HG03175 (cell line): ENCODE data around the gene TPRG1.

Experiments
- ATAC-seq: cut with Tn5 transposase; IDR thresholded peaks from one replicate; pipeline ENCODE4 v1.9.1; 2021; ENCODE audit warnings: mild to moderate bottlenecking, moderate library complexity; ENCODE audit not compliant: unreplicated experiment

Gene TPRG1

DNA sequence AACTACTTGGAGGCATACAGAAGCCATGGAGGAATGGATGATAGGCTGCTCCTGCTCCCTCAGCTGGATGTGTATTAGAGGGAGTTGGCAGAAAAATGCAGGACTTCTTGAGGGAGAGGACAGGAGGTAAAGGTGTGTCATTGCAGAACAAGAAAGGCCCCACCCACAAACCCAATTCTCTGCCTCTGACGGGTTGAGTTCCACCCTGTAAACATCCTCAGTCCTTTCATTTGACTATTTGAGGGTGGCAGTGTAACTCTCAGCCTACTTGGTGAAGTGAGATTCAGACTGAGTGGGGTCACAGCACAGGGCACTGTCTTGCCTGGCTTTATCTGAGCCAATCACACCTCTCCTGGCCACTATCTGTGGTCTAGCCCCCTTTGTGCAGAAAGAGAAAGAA is at the start of gene TPRG1:
TSS of gene TPRG1 (plus strand) at position 265 of the 400 bp plus-strand sequence. CDS start 35,414 bp downstream, outside the sequence.
- ATAC-seq = no peak

DNA sequence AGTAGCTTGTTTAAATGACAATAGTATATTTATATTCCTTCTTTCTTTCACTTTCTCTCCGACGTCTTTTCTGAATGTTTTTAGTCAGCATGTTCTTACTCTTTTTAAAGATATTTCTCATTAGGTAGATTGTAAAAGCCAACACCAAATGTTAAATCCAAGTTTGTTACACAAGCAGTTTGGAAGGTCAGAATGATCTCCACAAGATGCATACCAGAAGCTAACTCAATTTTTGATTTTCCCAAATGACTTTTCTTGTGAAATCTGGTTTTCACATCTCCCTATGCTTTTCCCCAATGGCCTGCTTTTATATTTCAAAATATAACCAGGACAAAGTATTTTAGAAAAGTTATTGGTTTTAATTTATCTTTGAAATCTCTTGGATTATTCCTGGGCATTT is 49.7 kb upstream of the TPRG1 start:
- no peak for ATAC-seq

GRCh38 chr3:189122526-189123205 is 49.1 kb upstream of the TPRG1 start:
- no peak for ATAC-seq

GRCh38 chr3:189123595-189124387 is 48.0 kb upstream of the TPRG1 start:
- ATAC-seq = no peak

- ATAC-seq = peak; percentile 92
Observed at GRCh38 chr3:189132231-189132671, 39.5 kb upstream of the TPRG1 start.

DNA sequence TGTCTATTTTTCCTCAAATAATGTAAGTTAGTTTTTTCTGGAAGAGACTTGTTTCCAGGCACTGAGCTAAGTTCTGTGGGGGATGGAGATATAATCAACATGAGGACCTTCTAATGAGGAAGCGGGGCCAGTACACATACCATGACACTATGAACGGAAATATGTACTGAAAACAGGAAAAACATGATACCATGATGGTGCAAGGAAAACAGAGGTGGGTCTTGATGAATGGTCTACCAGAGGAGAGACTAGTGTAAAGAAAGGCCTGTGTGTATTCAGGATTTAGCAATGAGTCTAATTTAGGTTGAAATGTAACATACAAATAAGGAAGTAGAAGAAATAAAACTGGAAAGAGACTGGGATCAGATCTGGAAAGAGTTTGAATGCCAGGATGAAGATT is 38.9 kb upstream of the TPRG1 start:
- no peak for ATAC-seq

DNA sequence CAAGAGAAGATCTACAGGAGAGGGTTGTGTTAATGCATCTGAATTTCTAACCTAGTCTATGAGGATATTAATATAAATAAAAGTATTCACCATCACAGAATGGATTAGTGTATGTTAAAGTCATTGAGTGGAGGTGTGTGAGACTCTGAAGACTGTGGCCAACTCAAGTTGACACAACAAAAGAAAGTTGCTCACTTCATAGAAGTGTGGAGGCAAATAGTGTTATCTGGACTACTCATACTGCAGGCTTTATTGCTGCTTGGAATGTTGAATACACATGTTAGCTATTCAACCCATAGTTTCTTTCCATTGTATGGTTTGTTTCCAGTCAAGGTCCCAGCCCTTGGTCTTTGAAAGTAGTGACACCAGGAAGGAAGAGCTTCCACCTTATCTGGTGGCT is 38.0 kb upstream of the TPRG1 start:
- ATAC-seq = no peak

GRCh38 chr3:189137416-189137815 is 34.4 kb upstream of the TPRG1 start:
- ATAC-seq = no peak

DNA sequence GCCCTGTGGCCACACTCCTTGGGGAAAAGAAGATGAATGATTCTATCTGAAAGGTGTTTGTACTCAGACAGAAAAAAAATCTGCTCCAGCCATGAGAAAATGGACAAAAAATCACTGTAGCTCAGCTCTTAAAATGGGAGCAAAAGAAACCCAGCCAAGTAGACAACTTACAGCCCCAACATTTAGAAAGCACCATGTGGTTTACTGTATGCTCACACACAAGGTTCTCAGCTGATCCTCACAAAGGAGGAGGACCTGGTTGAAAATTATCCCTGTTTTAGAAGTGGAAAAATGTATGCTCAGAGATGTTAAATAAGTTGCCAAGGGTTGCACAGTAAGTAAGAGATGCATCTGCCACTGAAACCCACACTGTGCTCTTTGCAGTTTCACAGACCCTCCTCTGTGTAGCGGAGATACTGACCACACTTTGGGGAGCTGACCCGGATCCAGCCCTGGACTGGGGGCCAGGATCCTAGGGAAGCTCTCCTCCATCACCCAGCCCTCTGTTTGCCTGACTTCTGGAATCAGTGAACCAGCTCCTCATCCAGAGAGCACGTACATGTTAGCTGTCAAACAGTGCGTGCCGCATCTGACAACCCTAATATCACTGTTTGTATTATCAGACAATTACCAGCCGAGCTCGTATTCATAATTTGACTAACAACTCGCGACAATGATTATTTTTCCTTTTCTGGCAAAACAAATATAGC is 32.7 kb upstream of the TPRG1 start:
- no peak for ATAC-seq

DNA sequence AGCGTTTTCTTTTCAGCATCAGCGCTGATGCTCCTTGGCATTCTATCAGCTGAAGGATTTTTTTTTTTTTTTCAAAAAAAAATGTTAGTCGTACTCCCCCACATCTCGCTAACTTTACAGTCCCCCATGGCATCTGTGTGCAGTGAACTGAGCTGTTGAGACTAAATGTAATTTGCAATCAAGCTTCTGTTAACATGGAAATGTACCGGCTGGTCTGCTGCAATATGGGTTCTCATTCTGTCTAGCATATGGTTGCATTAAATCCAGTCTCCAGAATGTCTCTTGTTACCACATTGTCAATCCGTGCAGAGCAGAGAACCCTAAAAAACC is 32.2 kb upstream of the TPRG1 start:
- ATAC-seq = no peak

DNA sequence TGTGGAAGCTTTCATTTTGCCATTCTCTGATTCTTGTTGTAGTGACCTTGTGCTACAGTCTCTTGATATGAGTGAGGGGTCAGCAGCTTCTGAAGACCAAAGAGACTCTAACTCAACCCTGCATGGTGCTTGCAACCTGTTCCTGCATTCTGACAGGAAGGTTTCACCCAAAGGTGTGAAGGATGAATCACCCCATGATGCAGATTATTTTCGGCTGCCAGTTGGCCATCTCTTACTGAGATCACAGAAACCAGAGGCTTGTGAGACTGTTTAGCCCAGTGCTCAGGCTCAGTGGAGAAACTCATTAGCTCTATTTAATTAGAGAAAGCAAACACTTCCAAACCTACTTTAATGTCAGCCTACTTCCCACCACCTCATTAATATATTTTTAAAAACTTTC is 29.2 kb upstream of the TPRG1 start:
- ATAC-seq = no peak

DNA sequence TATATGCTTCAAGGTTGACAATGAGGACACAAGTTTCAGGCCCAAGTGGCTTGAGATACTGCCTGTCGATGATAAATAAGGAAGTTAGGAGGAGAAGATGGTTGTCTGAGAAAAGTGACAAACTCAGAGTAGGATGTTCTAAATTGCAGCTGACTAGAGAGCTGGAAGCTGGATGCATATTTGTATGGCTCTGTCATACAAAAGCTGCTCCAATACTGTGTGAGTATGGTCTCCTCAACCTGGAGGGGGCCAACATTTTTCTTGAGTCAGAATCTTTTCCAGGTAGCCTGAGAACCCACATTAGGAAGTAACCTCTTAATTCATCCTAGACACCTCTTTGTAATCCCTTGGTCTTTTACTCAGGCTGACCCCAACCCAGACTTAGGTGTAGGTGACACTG is 28.4 kb upstream of the TPRG1 start:
- ATAC-seq = no peak

DNA sequence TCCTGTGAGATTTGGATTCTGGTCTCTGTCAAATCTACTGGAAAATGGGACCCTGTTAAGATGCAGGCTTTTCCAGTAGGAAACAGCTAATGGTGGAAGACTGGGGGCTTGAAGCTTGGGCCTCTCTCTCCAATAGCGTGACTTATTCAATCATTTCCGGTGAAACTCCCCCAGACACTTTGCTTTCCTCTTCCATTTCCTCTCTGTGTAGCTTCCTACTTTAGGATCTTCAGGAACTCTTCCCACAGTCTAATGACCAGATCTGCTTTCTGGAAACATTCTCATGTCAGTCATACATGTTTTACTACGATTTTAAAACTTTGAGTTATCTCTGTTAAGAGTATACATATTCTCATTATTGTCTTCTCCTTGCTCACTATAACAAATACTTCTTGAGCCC is 28.0 kb upstream of the TPRG1 start:
- no peak for ATAC-seq

DNA sequence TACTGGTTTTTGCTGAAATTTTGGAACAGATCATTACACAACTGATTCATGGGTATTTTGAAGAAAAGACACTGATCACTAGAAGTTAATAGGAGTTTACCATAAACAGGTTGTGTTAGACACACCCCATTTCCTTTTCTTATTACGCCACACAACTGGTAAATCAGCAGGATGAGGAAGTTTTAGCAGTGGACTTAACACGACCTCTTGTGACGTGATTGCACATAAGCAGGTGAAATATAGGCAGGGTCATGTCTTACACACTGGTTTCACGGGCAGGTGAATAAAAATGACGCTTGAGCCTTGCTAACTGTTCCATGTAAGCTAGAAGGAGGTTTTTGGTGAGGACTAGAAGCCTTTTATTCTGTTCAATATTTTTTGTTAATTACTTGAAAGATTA is 27.1 kb upstream of the TPRG1 start:
- ATAC-seq = no peak

DNA sequence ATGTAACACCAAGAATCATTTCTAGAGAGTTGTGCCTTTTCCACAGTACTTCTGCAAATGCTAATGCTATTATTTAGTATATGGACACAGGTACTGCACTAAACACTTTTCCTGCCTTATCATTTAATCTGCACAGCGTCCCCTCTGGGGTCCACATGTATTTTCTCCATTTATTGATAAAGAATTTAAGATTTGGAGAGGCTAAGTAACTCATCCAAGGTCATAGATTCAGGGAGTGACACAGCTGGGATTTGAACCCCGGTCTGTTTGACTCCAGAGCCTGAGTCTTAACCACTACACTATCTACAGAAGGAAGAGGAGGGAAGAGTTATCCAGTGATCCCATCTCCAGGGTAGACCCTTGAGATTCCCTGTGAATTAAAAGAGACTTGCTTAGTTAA is 24.9 kb upstream of the TPRG1 start:
- no peak for ATAC-seq

GRCh38 chr3:189148081-189148507 is 23.7 kb upstream of the TPRG1 start:
- peak; percentile 90 for ATAC-seq

DNA sequence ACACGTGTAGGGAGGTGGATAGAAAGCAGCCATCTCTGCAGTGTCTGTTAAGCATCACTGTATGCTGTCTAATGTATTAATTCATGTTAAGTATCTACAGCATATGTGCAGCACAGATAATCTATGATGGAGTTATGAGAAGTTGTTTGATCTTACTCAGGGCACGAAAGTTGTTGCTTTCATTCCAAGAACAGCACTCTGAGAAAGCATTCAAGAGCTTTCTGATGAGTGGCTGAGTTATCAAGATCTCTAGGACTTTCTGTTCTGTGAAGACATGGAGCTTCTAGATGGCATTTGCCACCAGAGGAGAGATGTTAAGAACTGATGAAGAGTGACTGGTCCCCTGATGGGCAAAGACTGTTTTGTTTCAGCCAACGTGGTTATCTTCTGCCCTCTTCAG is 22.6 kb upstream of the TPRG1 start:
- ATAC-seq = no peak

DNA sequence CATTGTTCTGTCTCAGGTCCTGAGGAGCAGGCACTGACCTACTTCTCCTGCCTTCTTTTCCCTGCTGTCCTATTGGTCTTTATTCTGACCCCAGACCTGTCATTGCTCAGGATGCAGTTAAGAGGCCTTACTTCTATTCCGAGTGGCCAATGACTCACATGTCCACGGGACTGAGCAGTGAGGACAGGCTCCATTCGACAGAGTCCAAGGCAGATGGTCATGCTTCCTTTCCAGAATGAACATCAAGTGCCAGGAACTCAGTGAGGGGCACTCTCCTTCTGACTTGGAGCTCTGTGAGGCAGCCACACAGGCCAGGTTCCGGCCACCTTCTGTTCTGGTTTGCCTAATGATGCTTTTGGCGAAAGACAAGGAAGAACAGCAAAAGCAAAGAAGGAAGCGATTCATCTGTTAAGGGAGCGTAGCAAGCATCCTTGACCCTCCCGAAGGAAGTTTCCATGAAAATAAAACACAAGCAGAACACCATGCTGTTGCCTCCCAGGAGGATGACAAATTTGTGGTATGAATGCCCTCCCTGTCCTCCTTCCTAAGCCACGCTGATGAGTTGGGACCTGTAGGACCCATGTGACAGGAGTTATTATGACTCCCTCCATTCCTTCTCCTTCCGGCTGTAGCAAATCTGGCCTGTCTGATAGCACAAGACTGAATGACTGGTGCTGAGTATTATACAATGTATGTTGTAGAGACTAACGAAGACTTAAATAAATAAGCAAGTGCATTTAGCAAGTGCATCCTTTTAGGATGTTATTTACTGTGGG is 14.4 kb upstream of the TPRG1 start:
- no peak for ATAC-seq

GRCh38 chr3:189158034-189158433 is 13.7 kb upstream of the TPRG1 start:
- ATAC-seq = no peak

DNA sequence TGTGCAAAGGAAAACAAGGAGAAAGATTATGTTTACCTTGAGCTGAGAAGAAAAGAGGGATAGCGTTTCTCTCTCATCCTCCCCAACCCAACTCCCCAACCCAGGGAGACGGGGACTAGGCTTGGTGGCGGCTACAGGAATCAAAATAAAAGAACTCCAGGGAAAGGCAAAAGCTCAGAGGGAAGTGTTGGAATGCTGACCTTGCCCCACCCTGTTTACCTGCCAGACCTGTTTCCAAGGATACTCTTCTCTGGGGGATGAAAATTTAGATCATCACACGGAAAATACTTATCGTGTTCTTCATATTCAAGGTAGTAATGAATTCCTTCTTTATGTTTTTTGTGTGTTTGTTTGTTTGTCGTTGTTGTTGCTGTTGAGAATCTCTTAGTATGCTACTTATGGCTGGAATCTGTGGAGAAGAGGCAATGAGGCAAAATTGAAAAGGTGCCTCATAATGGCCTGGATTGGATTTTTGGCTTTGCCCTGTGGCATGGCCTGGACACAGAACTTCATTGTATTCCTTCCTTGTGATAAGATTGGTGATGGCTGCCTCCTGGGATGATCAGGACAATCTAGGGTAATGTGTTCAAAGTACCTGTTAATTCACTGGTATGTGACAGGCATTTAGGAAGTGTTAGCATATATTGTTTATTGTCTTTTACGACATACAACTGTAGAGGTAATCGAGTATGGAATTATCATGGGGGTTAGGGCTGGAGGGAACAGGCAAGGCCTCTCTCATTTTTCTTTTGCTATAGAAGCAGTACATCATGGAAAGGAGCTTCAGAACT is 11.1 kb upstream of the TPRG1 start:
- ATAC-seq = no peak
